Stimulated activated memory B cell treated with anti-CD40 and anti-IgM and Interleukin-4, amounts not matched to agents 10 μg/mL and 1 μg/mL and 100 μg/mL, for 72 hours (primary cell): ENCODE data around the gene NTMT1.

Experiments
- ATAC-seq: fragments of 150-1000 bp; cut with Tn5 transposase; 2 replicates; pipeline ENCODE4 v1.10.0; 2021
- H3K27ac Mint-ChIP-seq: one replicate; pipeline ENCODE4 v1.8.0; 2022; ENCODE audit warnings: mild to moderate bottlenecking, mixed read lengths
- H3K27me3 Mint-ChIP-seq: one replicate; pipeline ENCODE4 v1.8.0; 2022; ENCODE audit warnings: mixed read lengths
- H3K36me3 Mint-ChIP-seq: one replicate; pipeline ENCODE4 v1.8.0; 2022; ENCODE audit warnings: mixed read lengths
- H3K4me1 Mint-ChIP-seq: one replicate; pipeline ENCODE4 v1.8.0; 2022; ENCODE audit warnings: mixed read lengths
- H3K4me3 Mint-ChIP-seq: one replicate; pipeline ENCODE4 v1.8.0; 2022; ENCODE audit warnings: mild to moderate bottlenecking, moderate library complexity, mixed read lengths
- H3K9me3 Mint-ChIP-seq: one replicate; pipeline ENCODE4 v1.8.0; 2022; ENCODE audit warnings: mixed read lengths

NTMT1 gene, protein sequence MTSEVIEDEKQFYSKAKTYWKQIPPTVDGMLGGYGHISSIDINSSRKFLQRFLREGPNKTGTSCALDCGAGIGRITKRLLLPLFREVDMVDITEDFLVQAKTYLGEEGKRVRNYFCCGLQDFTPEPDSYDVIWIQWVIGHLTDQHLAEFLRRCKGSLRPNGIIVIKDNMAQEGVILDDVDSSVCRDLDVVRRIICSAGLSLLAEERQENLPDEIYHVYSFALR

DNA sequence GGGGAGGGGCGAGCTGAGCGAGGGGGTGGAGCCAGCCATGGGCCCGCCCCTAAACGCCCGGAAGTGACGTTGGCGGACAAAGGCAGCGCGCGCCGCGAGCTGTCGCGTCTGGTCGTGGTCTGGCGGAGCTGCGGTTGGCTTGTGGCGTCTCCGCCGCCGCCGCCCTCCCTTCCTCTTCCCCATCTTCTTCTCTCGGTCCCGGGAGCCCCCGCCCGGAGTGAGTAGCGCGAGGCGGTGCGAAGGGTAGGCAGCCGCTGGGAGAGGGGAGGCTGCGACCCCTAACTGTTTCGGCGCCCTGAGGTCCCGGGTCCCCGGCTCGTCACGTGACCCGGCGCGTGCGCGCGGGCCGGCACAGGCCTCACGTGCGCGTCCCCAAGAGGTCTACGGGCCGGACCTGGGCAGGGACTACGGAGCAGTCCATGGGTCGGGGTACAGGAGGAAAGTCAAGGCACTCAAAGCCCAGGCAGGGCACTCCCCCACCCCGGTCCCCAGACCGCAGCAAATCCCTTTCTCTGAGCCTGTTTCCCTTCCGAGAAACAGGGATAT is at the start of gene NTMT1:
NTMT1 (plus strand) TSS at position 85 of the 546 bp plus-strand sequence. CDS start 6,541 bp downstream, outside the sequence.
- Mint-ChIP-seq H3K4me1 (peaks cover 60% of the 10 kb centered on the region), H3K27me3 (peaks cover 19% of the 10 kb centered on the region)
- peak; percentile 94 for ATAC-seq

DNA sequence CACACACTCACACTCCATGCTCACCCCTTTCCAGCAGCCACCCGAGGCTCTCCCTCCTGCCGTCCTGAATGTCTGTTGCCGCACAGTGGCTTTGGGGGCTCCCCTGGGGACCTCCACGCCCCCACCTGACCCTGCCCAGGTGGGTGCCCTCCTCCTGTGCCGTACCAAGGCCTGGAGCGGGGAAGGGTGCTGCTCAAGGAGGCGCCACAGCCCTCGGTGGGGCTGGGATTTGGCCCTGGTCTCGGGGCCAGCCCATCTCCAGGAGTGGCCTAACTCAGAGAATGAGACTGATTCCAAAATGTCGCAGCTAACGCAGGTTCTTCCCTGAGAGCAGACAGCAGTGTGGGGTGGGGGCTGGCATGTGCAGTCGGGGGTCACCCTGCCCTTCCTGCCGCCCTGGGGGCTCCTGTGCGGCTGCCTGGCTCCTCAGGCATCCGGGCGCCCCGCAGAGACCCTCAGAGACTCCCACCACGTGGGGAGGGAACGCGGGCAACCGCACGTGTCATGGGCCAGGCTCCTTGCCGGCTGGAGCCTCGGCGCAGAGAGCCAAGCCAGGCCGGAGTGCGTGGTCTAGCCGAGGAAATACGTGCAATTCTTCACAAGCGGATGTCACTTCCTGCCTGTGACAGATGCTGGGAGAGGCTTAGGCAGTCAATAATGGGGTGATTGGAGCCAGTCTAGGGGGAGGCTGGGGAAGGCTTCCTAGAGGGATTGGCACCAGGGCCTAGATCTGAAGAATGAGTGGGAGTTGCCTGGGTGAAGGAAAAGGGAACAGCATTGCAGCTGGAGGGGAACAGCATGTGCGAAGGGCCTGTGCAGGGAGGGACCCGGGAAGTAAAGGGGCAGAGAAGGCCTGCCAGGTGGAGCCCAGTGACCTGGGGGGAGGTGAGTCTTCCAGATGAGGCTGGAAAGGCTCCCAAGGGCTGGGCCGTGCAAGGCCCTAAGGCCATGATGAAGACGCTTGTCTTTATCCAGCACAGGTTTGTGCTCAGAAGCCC is 49.1 kb upstream of the NTMT1 start:
- Mint-ChIP-seq H3K36me3 (peaks cover 6% of the 10 kb centered on the region), H3K4me1 (peaks cover 17% of the 10 kb centered on the region), H3K4me3 (no peak overlapping the region), H3K27ac (no peak overlapping the region), H3K27me3 (peaks cover 20% of the 10 kb centered on the region), H3K9me3 (peaks cover 11% of the 10 kb centered on the region)
- ATAC-seq: no peak

More for the DNA sequence above, at the start of gene NTMT1:
- H3K9me3 Mint-ChIP-seq: no peaks in the 10 kb centered on the region
- peaks cover 8% of the 10 kb centered on the region for H3K36me3 Mint-ChIP-seq
- H3K27ac Mint-ChIP-seq: peak within 1 kb of the TSS; percentile 96
- peak within 1 kb of the TSS; percentile 79 for H3K4me3 Mint-ChIP-seq

DNA sequence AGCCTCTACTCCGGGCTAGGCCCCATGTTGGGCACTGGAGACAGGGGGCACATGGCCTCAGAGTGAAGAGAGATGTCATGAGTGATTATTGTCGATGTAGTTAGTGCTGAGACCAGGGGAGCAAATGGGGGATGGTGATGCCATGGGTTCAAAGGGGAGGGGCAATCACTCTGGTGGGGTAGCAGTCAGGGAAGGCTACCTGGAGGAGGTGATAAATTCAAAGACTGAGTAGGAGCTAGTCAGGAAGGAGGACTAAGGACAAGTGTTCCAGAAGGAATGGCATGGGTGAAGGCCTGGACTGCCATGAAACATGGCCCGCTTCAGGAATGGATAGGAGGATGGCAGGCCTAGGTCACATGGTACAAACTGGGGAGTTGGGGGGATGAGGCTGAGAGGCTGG is 46.7 kb upstream of the NTMT1 start:
- Mint-ChIP-seq H3K4me1 (peaks cover 27% of the 10 kb centered on the region), H3K27me3 (peaks cover 20% of the 10 kb centered on the region), H3K27ac (no peak overlapping the region), H3K4me3 (no peak overlapping the region), H3K9me3 (peaks cover 4% of the 10 kb centered on the region), H3K36me3 (no peaks in the 10 kb centered on the region)
- no peak for ATAC-seq

DNA sequence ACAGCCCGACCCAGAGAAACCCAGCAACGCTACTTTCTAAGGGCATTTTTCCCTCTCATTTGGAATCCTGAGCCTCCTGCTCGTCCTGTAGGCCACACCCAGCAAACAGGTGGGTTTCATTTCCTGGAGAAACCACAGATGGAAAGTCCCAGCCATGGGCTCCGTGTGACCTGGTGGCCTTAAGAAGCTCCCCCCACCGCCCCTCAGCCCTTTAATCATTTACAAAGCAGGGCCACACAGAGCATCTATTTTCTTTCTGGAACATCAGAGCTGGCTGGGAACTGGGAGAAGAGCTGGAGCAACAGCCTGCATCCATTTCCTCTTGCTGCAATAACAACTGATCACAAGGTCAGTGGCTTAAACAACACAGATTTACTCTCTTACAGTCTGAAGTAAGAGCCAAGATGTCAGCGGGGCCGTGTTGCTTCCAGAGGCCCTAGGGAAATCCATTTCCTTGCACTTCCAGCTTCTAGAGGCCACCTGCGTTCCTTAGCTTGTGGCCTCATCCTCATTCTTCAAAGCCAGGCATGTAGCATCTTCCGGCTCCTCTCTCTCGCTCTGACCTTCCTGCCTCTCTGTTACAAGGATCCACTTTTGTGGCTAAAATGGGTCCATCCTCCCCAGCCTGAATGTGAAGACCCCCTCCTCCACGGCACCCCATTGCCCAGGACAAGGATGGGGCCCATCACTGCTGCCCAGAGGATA is 45.6 kb upstream of the NTMT1 start:
- Mint-ChIP-seq H3K36me3 (no peaks in the 10 kb centered on the region), H3K27ac (no peak overlapping the region), H3K4me1 (peaks cover 30% of the 10 kb centered on the region), H3K9me3 (peaks cover 4% of the 10 kb centered on the region), H3K4me3 (no peak overlapping the region), H3K27me3 (peaks cover 20% of the 10 kb centered on the region)
- ATAC-seq: peak; percentile 60

DNA sequence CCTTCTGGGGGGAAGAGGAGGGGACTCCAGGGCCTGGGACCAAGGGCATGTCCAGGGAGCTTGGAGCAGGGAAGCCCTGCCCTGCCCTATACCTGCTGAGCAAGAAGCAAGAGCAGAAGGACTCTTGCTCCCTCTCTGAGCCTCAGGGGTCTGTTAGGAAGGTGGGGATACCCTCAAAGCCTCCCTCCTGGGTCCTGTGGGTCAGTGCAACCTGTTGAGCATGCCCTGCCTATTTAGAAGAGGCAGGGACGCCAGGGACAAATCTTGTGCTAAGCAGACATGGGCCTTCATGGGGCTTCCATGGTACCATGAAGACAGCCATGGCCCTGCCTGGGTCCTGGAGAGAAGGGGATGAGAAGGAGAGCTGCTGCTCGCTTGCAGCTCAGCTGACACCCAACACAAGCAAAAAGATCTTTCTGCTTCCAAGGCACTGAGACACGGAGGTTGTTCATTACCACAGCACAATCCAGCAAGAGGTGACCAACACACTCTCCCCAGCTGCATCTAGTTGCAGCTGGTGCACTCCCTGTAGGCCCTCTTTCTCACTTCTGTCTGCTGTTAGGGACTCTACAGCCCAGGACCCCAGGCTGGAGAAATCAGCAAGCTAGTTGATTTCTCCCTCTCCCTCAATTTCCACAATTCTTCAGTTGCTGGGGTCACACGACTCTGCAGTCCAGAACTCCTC is 44.3 kb upstream of the NTMT1 start:
- ATAC-seq: no peak
- no peaks in the 10 kb centered on the region for H3K9me3 Mint-ChIP-seq
- no peaks in the 10 kb centered on the region for H3K36me3 Mint-ChIP-seq
- no peak overlapping the region for H3K27ac Mint-ChIP-seq
- no peak overlapping the region for H3K4me3 Mint-ChIP-seq
- H3K27me3 Mint-ChIP-seq: peaks cover 9% of the 10 kb centered on the region
- H3K4me1 Mint-ChIP-seq: peaks cover 30% of the 10 kb centered on the region

DNA sequence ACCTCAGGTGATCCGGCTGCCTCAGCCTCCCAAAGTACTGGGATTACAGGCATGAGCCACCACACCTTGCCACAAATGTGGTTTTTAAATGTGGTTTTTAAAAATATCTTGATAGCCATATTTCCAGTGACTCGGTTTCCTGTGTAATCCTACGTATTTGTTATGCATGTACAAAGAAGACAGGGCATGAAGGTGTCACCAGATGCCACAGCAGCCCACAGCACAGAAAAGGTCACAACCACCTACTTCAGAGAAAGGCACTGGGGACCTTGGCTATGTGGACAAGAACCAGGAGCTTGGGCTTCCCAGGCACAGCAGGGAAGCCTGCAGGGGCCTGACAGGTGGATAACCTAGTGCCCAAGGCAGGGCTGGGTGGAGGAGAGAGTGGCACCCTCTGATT is 43.1 kb upstream of the NTMT1 start:
- Mint-ChIP-seq H3K4me3 (no peak overlapping the region), H3K9me3 (no peaks in the 10 kb centered on the region), H3K27ac (no peak overlapping the region), H3K36me3 (no peaks in the 10 kb centered on the region), H3K4me1 (peaks cover 30% of the 10 kb centered on the region), H3K27me3 (peaks cover 10% of the 10 kb centered on the region)
- no peak for ATAC-seq

DNA sequence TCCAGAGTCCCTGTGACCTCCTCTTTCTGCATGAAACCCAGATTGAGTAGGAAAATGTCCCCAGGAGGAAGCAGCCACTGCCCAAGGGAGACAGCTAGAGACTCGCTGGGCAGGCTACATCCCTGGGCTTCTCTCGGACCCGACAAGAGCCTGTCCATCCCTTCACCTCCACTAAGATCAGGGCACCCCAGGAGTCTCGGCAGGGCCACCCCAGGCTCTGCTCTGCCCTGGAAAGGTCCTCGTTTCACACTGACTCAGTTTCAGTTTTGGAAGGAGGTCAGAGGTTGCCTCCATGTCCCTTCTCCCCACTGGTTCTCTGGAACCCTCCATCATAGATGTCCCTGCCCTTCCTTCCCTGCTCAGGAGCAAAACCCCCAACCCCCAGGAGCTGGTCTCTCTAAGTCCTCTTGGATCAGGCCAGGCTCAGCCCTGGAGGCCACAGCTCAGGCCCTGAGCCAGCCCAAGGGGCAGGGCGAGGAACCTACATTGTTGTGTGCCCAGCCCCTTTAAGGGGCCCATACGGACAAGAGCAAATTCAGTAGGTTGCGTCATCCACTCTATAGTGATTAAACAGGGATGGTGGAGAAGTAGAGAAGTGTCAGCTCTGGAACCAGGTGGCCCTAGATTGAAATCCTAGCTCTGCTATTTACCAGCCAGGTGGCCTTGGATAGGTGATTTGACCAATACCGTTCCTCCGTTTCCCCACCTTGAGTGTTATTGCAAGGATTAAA is 42.5 kb upstream of the NTMT1 start:
- H3K9me3 Mint-ChIP-seq: no peaks in the 10 kb centered on the region
- no peaks in the 10 kb centered on the region for H3K36me3 Mint-ChIP-seq
- no peak for ATAC-seq
- no peak overlapping the region for H3K4me3 Mint-ChIP-seq
- H3K27me3 Mint-ChIP-seq: peaks cover 16% of the 10 kb centered on the region
- H3K27ac Mint-ChIP-seq: no peak overlapping the region
- H3K4me1 Mint-ChIP-seq: peaks cover 30% of the 10 kb centered on the region

DNA sequence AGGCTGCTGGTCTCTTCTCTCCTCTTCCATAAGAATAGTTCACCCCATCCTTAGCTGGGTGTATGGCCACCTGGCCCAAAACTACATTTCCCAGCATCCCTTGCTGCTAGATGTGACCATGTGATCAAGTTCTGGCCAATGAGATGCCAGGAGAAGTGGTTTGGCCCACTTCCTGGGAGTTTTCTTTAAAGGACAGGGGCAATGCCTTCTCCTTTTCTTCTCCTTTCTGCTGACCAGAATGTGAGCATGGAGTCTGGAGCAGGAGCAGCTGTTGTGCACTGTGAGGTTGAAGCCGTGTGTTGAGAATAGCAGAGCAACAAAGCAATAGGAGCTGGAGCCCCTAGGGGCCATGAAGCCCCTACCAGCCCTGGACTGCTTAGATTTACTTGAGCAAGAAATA is 41.8 kb upstream of the NTMT1 start:
- H3K9me3 Mint-ChIP-seq: no peaks in the 10 kb centered on the region
- peaks cover 30% of the 10 kb centered on the region for H3K4me1 Mint-ChIP-seq
- H3K27ac Mint-ChIP-seq: no peak overlapping the region
- peak; percentile 62 for ATAC-seq
- peaks cover 23% of the 10 kb centered on the region for H3K27me3 Mint-ChIP-seq
- no peak overlapping the region for H3K4me3 Mint-ChIP-seq
- no peaks in the 10 kb centered on the region for H3K36me3 Mint-ChIP-seq

DNA sequence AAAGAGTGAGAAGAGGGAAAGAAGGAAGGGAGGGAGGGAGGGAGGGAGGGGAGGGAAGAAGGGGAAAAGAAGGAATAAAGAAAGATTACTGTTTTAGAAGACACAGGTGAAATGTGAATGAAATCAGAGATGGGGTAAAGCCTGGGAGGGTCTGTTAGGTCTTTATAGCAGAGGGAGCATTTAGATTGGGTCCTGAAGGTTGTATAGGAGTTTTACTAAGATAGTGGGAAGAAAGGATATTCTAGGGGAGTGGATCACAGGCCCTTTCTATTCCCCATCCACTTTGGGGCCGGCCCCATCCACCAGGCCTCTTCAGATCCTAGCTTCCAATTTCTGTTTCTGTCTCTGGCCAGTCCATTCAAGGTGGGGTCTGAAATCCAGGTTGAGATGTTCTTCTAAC is 40.6 kb upstream of the NTMT1 start:
- Mint-ChIP-seq H3K4me1 (peaks cover 18% of the 10 kb centered on the region), H3K4me3 (no peak overlapping the region), H3K27me3 (peaks cover 35% of the 10 kb centered on the region), H3K9me3 (no peaks in the 10 kb centered on the region), H3K36me3 (no peaks in the 10 kb centered on the region), H3K27ac (no peak overlapping the region)
- no peak for ATAC-seq

DNA sequence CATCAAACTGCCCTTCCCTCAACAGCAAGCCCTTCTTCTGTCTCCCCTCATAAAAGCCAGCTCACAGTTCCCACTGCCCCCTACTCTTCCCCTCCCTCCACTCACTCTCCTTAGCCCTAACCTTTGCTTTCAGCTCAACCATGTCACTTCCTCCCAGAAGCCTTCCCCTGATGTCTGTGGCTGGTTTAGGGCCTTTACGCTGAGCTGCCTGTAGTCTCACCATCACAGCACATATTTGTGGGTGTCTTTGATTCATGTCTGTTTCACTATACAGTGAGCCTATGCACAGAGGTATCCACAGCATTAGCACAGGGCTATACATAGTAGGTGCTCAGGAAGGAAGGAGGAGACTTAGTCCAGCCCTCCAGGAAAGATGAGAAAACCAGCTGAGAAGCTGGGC is 39.7 kb upstream of the NTMT1 start:
- Mint-ChIP-seq H3K27me3 (peaks cover 44% of the 10 kb centered on the region), H3K9me3 (no peaks in the 10 kb centered on the region), H3K27ac (no peak overlapping the region), H3K36me3 (no peaks in the 10 kb centered on the region), H3K4me3 (no peak overlapping the region), H3K4me1 (peaks cover 12% of the 10 kb centered on the region)
- ATAC-seq: peak; percentile 14

DNA sequence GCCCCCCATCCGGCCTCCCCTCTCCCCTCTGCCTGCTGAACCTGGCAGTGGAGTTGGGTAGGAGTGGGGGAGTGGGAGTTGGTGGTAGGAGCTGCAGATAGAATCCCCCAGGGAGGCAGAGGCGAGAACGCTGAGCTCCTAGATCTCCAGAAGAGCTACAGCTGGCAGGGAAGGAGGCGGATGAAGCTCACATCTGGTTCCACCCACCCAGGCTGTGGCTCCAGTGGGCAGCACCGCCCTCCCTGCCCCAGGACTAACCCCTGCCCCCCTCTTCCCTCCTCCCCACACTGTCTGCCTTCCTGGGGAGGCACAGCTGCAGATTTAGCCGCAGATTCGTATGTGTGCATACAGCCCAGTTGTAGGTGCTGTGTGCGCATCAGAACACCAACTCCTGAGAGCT is 39.3 kb upstream of the NTMT1 start:
- Mint-ChIP-seq H3K27ac (no peak overlapping the region), H3K36me3 (no peaks in the 10 kb centered on the region), H3K27me3 (peaks cover 44% of the 10 kb centered on the region), H3K4me3 (no peak overlapping the region), H3K4me1 (peaks cover 12% of the 10 kb centered on the region), H3K9me3 (no peaks in the 10 kb centered on the region)
- ATAC-seq: no peak

DNA sequence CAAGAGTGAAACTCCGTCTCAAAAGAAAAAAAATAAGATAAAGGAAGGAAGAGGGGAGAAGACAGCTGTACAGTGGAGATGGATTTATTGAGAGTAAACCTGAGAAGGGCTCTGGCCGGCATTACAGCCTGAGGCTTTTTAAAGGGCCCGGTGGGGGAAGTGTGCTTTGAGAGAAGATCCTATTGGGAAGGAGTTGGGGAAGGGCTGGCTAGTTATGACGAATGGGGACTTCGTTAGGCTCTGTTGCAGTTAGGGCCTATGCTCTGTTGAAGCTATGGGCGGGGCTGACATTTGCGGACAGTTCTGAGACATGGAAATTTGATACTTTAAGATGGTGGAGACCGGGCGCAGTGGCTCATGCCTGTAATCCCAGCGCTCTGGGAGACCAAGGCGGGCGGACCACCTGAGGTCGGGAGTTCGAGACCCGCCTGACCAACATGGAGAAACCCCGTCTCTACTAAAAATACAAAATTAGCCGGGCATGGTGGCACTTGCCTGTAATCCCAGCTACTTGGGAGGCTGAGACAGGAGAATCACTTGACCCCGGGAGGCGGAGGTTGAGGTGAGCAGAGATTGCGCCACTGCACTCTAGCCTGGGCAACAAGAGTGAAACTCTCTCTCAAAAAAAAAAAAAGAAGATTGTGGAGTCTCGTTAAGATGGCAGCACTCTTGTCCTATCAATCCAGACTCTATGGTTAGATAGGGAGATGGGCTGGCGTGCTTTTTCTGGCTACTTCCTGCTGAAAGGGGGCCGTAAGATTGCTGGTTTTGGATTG is 38.3 kb upstream of the NTMT1 start:
- Mint-ChIP-seq H3K27me3 (peaks cover 53% of the 10 kb centered on the region), H3K4me3 (no peak overlapping the region), H3K4me1 (peaks cover 12% of the 10 kb centered on the region), H3K27ac (no peak overlapping the region), H3K9me3 (no peaks in the 10 kb centered on the region), H3K36me3 (no peaks in the 10 kb centered on the region)
- no peak for ATAC-seq

DNA sequence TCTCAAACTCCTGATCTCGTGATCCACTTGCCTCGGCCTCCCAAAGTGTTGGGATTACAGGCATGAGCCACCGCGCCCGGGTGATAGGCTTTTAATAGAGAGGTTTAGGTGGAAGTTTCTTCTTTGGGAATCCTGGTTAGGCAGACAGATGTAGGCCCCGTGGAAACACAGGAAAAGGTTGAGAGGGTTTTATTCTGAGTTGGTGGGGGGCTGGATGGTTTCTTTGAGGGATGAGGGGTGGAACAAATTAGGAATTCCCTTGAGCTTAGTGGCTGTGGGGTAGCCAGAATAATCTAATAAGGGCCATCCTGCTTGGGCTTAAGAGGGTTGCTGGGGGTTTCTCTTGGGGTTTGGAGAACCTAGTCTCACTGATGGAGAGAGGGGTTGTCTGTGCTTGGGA is 35.5 kb upstream of the NTMT1 start:
- Mint-ChIP-seq H3K36me3 (no peaks in the 10 kb centered on the region), H3K27ac (no peak overlapping the region), H3K9me3 (no peaks in the 10 kb centered on the region), H3K4me3 (no peak overlapping the region), H3K4me1 (peaks cover 11% of the 10 kb centered on the region), H3K27me3 (peaks cover 81% of the 10 kb centered on the region)
- no peak for ATAC-seq
